Measurements from ENCODE around the gene TBX21. TPM values are rescaled to one million over a fixed set of nuclear protein-coding genes. Genes with fewer than 3 reads are reported as not detected.
A peak's percentile ranks its signal among the peaks of the same experiment; 100 is the strongest.
"Not testable (repeated sequence)": the region's sequence is repeated elsewhere in the genome, so short reads cannot be mapped to it uniquely, and the experiment has no call there.

TBX21 gene
- total RNA-seq, 1 donor from 2014 or later = not detected

DNA sequence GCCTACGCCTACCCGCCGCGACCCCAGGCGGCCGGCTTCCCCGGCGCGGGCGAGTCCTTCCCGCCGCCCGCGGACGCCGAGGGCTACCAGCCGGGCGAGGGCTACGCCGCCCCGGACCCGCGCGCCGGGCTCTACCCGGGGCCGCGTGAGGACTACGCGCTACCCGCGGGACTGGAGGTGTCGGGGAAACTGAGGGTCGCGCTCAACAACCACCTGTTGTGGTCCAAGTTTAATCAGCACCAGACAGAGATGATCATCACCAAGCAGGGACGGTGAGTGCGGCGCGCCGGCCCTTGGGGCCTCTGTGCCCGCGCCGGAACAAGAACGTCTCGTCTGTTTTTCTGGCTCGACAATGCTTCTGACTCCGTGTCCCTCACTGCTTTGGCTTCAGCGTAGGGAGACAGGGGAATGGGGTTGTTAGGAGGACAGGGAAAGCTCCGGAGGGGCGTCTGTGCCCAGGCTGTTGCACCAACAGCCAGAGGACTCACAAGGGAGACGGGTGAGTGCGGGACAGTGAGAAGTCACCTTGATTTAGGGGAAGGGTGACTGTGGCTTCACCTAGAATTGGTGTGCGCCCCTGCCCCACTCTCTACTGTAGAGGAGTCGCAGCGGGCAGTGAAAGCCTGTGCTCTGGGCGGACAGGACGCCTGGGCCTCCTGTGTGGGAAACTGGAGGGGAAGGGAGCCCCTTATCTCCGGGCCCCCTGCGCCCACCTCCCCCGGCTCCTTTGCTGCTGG lies 806 bp downstream of the TBX21 start:
- ATAC-seq = peak; percentile 13

DNA sequence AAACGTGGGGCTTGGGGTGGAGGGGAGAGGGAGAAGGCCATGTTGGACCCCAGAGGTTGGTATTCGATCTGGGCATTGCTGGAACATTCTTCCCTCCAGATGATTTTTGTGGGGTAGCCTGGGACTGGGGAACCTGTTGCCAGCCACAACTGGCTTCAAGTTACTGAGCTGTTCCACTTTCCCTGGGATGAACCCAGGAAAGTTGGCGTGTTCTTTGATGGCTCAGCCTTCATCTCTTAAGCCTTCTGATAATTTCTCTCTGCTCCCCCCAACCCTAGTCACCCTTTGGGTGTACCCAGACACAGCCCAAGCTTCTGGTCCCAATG lies 2.1 kb downstream of the TBX21 start:
- ATAC-seq = no peak

DNA sequence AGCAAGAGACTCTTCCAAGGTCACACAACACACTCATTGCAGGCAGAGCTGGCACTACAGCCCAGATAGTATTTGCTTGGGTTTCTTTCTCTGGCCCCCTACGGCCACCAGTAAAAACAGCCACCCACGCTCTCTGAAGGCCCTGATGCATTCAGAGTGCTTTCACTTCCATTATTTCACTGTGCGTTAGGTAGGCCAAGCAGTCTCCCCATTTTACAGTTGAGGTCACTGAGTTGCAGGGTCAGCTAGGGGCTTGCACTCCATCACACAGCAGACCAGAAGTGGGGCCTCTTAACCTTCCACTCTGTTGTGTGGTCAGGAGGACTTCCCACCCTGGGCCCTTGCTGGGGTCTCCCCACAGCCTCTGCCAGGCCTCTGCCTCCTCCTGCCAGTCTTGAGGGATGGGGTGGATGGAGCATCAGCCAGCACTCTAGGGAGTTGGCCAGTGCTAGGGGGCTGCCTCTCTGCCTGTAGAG lies 2.5 kb downstream of the TBX21 start:
- no peak for ATAC-seq

DNA sequence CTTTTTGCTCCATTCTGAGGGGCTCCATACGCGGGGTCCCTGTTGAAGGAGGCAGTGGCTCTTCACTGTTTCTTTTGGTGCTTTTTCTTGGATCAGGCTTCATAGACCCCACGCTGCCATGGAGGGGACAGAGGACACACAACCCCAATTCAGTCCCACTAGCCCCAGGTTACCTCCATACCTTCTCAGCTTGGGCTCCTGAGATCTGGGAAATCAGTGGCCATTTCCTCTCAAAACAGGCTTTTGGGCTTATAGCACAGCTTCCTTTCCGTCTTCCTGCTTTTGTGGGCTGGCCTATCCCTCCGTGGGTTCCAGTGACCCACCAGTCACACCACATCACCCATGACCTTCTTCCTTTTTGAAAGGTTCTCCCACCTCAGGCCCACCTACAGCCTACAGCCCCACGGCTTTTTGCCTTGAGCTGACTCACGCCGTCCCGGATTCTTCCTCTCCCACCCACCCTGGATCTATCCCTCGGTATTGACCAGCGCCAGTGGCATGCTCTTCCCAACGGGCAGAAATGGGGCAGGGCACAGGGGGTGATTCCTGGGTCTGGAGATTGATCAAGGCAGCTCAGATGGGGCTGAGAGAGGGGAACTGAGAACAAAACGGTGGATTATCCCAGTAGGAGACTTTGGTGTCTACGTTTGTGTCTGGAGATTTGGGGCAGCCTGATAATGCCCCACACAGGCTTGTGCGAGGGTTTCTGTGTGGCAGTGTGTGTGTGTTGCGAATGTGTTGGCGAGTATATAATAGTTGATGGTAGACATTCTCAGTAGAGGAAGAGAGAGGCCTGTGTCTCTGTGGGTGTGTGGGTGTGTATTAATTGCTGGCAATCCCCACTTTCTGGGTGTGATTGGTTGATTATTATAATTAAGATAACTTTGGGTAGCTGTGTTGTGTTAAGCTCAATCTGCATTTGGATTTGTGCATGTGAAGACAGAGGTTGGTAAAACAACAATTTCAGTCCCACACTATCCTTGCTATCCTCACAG lies 3.8 kb downstream of the TBX21 start:
- no peak for ATAC-seq

DNA sequence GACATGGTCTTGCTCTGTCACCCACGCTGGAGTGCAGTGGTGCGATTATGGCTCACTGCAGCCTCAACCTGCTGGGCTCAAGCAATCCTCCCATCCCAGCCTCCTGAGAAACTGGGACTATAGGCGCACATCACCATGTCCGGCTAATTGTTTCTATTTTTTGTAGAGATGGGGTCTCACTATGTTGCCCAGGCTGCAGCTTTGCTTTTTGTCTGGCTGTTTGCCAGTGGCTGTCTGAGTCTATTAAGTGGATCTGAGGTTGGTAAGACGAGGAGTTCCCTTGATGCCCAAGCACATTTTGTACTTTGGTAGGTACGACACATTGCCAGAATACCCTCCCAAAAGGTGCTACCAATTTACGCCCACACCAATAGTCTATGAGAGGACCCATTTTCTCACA lies 5.1 kb downstream of the TBX21 start:
- ATAC-seq = no peak

DNA sequence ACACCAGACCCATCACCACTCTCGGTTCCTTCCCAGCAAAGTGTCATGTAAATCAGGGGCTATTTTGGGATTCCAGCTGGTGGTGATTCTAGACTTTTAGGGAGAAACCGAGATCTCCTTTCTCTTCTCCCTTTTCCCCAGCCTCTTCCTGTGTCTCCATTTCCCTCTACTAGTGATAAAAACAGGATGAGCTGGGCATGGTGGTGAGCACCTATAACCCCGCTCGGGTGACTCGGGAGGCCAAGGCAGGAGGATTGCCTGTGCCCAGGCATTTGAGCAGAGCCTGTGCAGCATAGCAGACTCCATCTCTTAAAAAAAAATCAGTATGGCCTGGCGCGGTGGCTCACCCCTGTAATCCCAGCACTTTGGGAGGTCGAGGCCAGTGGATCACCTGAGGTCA lies 6.1 kb downstream of the TBX21 start:
- ATAC-seq = no peak

DNA sequence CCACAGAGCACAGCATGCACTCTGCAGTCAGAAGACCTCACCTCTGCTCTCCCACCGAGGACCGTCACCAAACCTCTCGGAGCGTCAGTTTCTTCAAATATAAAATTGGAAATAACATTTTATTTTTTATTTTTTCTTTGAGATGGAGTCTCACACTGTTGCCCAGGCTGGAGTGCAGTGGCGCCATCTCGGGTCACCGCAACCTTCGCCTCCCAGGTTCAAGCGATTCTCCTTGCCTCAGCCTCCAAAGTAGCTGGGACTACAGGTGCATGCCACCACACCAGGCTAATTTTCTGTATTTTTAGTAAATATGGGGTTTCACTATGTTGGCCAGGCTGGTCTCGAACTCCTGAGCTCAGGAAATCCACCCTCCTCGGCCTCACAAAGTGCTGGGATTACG lies 6.9 kb downstream of the TBX21 start:
- not testable (repeated sequence) for ATAC-seq

DNA sequence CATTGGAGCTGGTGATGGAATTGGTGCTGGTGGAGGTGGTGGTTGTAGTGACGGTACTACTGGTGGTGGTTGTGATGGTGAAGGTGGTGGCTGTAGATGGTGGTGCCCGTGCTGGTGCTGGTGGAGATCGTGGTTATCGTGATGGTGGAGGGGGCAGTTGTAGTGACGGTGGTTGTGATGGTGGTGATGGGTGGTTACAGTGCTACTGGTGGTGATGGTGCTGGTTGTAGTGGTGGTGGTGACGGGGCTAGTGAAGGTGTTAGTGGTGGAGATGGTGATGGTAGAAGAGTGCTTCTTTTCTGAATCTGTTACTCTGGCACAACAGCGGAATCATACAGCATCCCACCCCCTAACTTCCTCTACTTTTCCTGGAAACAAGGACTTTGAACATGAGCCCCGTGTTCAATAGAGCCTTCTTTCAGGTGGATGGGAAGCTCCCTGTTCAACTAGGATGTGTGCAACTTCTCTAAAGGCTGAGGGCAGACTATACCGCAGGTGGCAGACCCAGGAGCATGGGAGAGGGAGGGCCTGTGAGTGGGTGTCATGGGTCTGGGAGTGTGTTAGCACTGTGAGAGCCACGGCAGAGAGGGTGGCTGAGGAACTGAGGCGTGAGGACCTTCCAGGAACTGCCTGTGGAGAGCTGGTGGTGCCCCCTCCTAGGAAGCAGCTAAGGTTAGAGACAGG lies 8.2 kb downstream of the TBX21 start:
- ATAC-seq = no peak

DNA sequence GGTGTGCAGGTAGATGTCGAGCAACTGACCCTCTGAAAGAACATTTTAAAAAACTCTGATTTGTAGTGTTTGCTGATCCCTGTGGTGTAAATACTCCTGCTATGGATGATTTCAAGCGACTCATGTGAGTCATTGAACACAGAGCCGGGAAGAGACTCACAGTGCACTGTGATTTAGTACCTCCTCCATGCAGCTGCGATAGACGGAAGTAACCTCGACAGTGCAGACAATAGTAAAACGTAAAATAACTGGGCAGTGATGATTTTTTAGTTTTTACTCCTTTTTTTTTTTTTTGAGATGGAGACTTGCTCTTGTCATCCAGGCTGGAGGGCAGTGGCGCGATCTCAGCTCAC lies 8.7 kb downstream of the TBX21 start:
- no peak for ATAC-seq

DNA sequence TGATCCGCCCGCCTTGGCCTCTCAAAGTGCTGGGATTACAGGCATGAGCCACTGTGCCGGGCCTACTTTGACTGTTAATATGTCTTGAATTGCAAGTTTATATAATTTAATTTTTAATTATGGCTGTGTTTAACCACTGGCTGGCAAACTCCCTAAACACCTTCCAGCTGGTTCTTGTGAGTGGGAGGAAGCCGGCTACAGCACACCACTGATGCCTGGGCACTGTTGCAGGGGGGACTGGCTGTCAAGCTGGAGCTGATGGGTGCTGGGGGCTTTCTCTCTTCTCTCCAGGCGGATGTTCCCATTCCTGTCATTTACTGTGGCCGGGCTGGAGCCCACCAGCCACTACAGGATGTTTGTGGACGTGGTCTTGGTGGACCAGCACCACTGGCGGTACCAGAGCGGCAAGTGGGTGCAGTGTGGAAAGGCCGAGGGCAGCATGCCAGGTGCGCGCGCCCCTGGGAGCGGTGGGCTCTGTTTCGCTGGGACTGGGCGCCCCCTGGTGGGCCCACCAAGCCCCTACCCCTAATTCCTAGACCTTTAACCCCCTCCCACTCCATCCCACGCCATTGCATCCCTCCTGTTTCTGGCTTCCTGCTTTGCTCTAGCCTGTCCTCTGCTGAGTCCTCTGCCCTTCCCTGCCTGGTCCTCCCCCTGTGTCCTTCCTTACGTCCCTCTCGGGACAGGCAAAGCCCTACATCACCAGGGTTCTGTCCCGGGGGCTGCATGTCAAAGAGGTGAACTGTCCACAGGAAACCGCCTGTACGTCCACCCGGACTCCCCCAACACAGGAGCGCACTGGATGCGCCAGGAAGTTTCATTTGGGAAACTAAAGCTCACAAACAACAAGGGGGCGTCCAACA lies 9.5 kb downstream of the TBX21 start:
- ATAC-seq = peak; percentile 25

DNA sequence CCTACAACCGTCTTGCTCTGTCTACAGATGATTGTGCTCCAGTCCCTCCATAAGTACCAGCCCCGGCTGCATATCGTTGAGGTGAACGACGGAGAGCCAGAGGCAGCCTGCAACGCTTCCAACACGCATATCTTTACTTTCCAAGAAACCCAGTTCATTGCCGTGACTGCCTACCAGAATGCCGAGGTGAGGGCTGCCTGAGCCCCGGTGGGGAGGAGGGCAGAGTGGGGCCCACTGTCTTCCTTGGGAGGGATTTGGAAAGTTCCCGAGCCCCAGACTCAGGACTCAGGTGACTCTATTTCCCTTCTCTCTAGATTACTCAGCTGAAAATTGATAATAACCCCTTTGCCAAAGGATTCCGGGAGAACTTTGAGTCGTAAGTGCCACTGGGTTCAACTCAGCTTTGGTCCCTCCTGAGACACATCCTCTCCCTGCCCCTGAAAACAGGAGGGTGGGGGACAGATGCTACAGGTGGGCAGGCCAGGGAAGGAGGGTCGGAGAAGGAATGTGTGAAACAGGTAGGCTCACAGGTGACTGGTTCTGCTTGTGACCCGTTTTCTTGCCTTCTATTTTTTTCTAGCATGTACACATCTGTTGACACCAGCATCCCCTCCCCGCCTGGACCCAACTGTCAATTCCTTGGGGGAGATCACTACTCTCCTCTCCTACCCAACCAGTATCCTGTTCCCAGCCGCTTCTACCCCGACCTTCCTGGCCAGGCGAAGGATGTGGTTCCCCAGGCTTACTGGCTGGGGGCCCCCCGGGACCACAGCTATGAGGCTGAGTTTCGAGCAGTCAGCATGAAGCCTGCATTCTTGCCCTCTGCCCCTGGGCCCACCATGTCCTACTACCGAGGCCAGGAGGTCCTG lies 11.4 kb downstream of the TBX21 start:
- no peak for ATAC-seq

DNA sequence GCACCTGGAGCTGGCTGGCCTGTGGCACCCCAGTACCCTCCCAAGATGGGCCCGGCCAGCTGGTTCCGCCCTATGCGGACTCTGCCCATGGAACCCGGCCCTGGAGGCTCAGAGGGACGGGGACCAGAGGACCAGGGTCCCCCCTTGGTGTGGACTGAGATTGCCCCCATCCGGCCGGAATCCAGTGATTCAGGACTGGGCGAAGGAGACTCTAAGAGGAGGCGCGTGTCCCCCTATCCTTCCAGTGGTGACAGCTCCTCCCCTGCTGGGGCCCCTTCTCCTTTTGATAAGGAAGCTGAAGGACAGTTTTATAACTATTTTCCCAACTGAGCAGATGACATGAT lies 12.0 kb downstream of the TBX21 start:
- peak; percentile 20 for ATAC-seq

DNA sequence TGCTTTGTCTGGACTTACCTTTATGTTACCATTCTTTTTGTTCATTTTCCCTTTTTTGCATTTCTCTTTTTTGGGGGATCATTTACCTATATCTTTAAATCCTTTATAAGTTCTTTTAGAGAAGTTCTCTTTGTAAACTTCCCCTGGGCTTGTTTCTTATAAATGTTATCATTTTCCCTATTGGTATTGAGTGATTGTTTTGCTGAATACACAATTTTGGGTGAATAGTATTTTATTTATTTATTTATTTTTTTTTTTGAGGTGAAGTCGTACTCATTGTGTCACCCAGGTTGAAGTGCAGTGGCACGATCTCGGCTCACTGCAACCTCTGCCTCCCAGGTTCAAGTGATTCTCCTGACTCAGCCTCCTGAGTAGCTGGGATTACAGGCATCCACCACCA lies 18.4 kb downstream of the TBX21 start:
- ATAC-seq = no peak

DNA sequence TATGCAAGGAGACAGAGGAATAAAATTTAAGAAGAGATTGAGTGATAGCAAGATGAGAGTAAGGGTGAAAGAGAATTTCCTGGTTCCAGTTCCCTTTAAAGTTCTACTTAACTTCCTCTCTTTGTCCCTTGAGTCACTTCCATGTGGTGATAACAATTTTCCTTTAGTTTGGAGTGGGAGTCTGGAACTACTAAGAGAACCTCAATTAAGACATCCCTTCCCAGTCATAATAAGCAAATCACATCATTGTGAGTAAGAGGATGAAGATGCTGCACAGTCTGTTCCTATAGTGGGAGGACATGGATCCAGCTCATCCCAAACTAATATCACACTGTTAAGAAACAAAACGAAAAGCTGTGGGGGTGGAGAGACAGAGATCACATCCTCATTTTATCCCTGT lies 24.4 kb downstream of the TBX21 start:
- ATAC-seq = no peak

DNA sequence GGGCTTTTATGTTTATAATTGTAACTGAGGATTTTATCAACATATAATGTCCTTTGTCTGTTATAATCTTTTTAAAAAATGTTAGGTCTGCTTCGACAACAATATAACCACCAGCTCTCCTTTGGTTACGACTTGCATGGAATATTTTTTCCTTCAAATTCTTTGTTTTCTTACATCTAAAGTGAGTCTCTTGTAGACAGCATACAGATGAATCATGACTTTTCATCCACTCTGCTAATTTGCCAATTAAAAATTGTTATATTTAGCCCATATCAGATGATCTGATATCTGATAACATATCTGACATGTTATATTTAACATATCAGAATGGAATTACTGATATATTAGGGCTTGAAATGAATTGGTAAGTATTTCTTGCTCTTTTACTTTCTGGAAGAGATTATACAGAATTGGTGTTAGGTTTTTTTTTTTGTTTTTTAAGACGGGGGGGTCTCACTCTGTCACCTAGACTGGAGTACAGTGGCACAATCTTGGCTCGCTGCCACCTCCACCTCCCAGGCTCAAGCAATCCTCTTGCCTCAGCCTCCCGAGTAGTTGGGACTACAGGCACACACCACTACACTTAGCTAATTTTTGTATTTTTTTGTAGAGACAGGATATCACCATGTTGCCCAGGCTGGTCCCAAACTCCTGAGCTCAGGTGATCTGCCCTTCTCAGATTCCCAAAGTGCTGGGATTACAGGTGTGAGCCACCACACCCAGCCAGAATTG lies 27.5 kb downstream of the TBX21 start:
- no peak for ATAC-seq

DNA sequence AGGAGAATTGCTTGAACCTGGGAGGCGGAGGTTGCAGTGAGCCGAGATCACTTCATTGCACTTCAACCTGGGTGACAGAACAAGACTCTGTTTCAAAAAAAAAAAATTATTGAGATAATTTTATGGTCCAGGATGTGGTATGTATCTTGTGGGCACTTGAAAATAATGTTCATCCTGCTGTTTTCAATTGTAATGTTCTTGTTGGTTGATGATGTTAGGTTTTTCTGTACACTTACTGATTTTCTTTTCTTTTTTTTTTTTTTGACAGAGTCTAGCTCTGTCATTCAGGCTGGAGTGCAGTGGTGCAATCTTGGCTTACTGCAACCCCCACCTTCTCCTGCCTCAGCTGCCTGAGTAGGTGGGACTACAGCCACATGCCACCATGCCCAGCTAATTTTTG lies 29.7 kb downstream of the TBX21 start:
- no peak for ATAC-seq

DNA sequence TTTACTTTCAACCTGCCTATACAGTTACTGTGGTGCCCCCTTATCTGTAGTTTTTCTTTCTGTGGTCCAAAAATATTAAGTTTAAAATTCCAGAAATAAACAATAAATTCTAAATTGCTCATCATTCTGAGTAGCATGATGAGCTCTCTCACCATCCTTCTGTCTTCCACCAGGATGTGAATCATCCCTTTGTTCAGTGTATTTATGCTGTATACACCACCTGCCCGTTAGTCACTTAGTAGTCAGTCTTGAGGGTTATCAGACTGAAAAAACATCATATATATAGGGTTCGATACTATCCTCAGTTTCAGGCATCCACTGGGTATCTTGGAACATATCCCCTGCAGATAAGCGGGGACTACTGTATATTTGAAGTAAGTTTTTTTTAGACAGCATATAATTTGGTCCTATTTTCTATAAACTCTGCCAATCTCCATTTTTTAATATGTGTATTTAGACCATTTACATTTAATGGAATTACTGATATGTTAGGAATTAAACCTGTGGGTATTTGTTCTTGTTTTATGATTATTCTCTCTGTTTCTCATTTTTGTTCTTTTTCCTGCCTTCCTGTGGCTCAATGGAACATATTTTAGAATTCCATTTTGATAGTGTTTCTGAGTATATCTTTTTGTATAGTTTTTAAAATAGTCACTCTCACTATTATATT lies 31.0 kb downstream of the TBX21 start:
- ATAC-seq = no peak

DNA sequence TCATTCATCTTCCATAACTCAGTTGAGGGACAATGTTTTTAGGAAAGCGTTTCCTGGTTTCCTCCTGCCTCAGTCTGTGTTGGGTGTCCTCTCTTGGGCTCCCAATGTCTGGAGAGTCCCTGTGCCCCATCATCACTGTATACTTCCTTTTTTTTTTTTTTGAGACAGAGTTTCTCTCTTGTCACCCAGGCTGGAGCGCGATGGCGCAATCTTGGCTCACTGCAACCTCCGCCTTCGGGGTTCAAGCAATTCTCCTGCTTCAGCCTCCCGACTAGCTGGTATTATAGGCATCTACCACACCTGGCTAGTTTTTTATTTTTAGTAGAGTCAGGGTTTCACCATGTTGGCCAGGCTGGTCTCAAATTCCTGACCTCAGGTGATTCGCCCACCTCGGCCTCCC lies 40.6 kb downstream of the TBX21 start:
- not testable (repeated sequence) for ATAC-seq

DNA sequence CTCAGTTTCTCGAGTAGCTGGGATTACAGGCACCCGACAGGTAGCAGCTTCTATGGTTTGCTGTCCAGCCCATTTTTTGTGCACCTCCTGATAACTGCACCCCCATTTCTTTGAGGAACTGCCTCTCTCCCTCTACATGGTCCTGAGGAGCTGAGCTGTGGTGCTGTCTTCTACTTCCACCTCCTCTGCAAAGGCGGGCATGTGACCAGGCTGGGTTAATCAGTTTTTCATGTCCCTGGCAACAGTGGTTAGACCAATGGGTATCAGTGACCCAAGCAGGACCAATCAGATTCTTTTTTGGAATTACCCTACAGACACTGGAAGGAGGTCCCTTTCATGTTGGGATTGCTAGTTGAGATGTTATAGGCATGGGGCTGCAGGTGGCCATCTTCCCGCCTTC lies 41.3 kb downstream of the TBX21 start:
- ATAC-seq = no peak

DNA sequence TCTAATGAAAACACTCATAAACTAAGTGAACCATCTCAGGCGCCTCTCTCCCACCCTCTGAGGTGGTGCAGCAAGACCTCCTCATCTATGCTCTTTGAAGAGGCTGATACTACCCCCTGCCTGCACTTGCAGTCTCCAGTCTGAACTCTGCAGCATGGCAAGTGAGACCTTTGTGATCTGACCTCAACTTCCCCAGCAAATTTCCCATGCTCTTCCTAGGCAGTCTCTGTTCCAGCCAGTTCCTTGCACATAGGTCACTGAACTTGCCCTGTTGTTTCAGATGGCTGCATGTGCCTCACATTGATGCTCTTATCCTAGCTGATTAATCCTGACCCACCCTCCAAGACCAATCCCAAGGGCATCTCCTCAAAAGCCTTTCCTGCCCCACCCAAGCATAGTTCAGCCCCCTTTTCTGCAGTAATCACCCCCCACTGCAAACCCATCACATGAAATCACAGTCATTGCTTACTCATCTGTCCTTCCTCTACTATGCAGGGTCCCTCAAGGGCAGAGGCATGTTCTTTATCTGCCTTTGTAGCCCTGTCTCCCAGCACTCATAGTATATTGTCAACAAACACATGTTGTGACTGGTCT lies 42.0 kb downstream of the TBX21 start:
- ATAC-seq = no peak
